BJ (cell line): ENCODE data around the gene ZFHX2. TPM values are rescaled to one million over a fixed set of nuclear protein-coding genes. Genes with fewer than 3 reads are reported as not detected.

ENCODE experiments used
- CTCF ChIA-PET: fragments of 350-600 bp; formaldehyde crosslinking; extraction: SDS; loops from one replicate; lab custom pipeline; 2021; ENCODE audit warnings: antibody characterized with exemption, inconsistent platforms; lab: Yijun Ruan, JAX
- POLR2A ChIA-PET: fragments of 300-600 bp; sonication (Branson Sonifier 250); formaldehyde crosslinking; extraction: SDS; loops from one replicate; lab custom pipeline; 2021; ENCODE audit warnings: antibody characterized with exemption; lab: Charles Lee
- DNase-seq: peaks from one replicate; pipeline ENCODE4 v3.0.0-alpha.2; 2011; ENCODE audit warnings: low read depth
- H3K27me3 ChIP-seq: 2 replicates; pipeline ENCODE4 v1.6.0; 2011; ENCODE audit warnings: low read length; ENCODE audit not compliant: control insufficient read depth, insufficient read depth
- H3K36me3 ChIP-seq: 2 replicates; pipeline ENCODE4 v1.5.1; 2011; ENCODE audit warnings: low read length; ENCODE audit not compliant: control insufficient read depth, insufficient read depth
- H3K4me3 ChIP-seq: 2 replicates; pipeline ENCODE4 v1.5.1; 2011; ENCODE audit warnings: low read depth, mild to moderate bottlenecking, control low read depth, low read length
- CTCF ChIP-seq: IDR thresholded peaks from 2 replicates; pipeline ENCODE4 v1.5.1; 2011; ENCODE audit warnings: low read depth, mild to moderate bottlenecking, control low read depth, inconsistent platforms, low read length, moderate library complexity; ENCODE audit not compliant: insufficient read depth
- polyA plus RNA-seq: library from polyadenylated mRNA; depleted of rRNA; stranded (reverse); fragments of >200 nt; gene quantifications from 2 replicates; pipeline ENCODE4 v1.2.3, GENCODE V29; 2011

Gene ZFHX2
- polyA plus RNA-seq, 1 experiment: 0.28 TPM

GRCh38 chr14:23561873-23562821 lies 10.6 kb upstream of the ZFHX2 start:
- Histone ChIP-seq H3K36me3 (peaks cover 8% of the 10 kb centered on the region), H3K27me3 (no peaks in the 10 kb centered on the region), H3K4me3 (no peak overlapping the region)
- DNase-seq: no peak
- ChIA-PET POLR2A (interaction anchor here (1.0 kb wide), 1 partner anchor 87 kb away, joined by 3 read pairs; no protein-coding TSS in a partner anchor), CTCF (interaction anchor here (0.6 to 16.8 kb wide), 19 partner anchors 8 to 913 kb away, joined by 3 to 479 read pairs (median 4); partner anchors contain the start of genes NGDN and ZFHX2)
- no peak for TF ChIP-seq CTCF

- TF ChIP-seq CTCF: no peak
- no peaks in the 10 kb centered on the region for H3K27me3 ChIP-seq
- ChIA-PET CTCF (interaction anchor here (0.6 to 16.8 kb wide), 8 partner anchors 10 to 914 kb away, joined by 3 to 479 read pairs (median 4); partner anchors contain the start of gene NGDN), POLR2A (no interaction called here)
- no peak overlapping the region for H3K4me3 ChIP-seq
- H3K36me3 ChIP-seq: peaks cover 8% of the 10 kb centered on the region
- DNase-seq: no peak
These were observed 9.7 kb upstream of the ZFHX2 start for GRCh38 chr14:23561259-23561658.

GRCh38 chr14:23559926-23560520 lies 8.5 kb upstream of the ZFHX2 start:
- Histone ChIP-seq H3K36me3 (peaks cover 8% of the 10 kb centered on the region), H3K4me3 (no peak overlapping the region), H3K27me3 (no peaks in the 10 kb centered on the region)
- ChIA-PET CTCF (interaction anchor here (0.7 to 16.8 kb wide), 21 partner anchors 8 to 295 kb away, joined by 3 to 479 read pairs (median 5); partner anchors contain the start of genes AP1G2 and NGDN), POLR2A (interaction anchor here (0.8 kb wide), 1 partner anchor 619 kb away, joined by 4 read pairs; no protein-coding TSS in a partner anchor)
- no peak for DNase-seq
- no peak for TF ChIP-seq CTCF

DNA sequence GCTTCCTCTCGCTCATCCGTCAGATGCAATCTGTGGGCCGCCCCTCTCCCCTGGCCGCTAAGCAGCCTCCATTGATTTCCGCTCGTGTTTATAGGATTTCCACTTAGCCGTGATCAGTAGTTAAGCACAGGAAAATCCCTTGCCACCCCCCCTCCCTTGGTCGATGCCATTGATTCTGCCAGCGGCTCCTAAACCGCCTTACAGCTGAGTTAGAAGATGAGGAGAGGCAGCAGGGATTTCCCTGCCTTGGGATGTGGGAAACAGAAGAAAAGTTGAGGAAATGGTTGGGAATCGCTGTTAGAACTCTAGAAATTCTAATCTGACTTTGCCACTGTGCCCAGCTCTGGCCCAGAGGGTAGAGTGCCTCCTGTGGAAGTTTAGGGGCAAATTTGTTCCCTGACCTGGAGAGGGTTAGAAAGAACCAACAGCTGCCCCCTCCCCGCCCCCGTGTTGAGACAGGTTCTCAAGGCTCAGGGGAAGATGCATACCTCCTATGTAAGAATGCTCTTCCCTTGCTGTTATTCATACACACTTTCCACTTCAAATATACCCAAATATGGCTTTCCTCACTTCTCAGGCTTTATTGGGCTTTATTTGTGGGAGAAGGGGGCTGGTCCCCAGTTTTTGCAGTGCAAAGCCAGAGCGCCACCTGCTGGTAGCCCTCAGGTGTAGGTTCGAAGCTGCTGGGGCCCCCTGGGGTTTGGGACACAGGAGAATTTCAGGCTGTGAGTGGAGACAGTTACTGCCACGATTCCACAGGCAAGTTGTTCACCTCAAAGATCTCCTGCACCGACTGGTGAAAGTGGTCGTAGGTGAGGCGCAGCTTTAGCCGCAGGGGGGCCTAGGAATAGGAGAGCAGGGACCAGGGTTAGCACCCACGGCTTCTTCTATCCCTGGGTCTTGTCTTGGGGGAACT lies 7.7 kb upstream of the ZFHX2 start:
- Histone ChIP-seq H3K36me3 (peaks cover 8% of the 10 kb centered on the region), H3K4me3 (no peak overlapping the region), H3K27me3 (no peaks in the 10 kb centered on the region)
- peak; percentile 94 for TF ChIP-seq CTCF
- ChIA-PET POLR2A (no interaction called here), CTCF (interaction anchor here (0.6 to 16.8 kb wide), 23 partner anchors 8 to 233 kb away, joined by 3 to 479 read pairs (median 5); partner anchors contain the start of genes AP1G2 and NGDN)
- DNase-seq: no peak
